ENCODE results near the gene C1RL.

GRCh38 chr12:7112041-7112440 is 3.0 kb upstream of the C1RL start:
- TF ChIP-seq CTCF (IDR thresholded peaks at IDR 0.05): no peak
- TF ChIP-seq ZFP36 (IDR thresholded peaks at IDR 0.05; ENCODE audit: borderline replicate concordance, partially characterized antibody): no peak
- TF ChIP-seq ZSCAN20 (CRISPR knock-in tag; IDR thresholded peaks at IDR 0.05): no peak
- TF ChIP-seq EHMT2 (IDR thresholded peaks at IDR 0.05; ENCODE audit: low read depth): no peak
- no peak for TF ChIP-seq JUN (IDR thresholded peaks at IDR 0.05)
- TF ChIP-seq POLR2A (IDR thresholded peaks at IDR 0.05; ENCODE audit: low read length): no peak
- no peak for TF ChIP-seq RAD21 (conservative IDR thresholded peaks at IDR 0.05 in 1 of 2, IDR thresholded peaks at IDR 0.05 in 1 of 2)
- TF ChIP-seq POLR2AphosphoS2 (conservative IDR thresholded peaks at IDR 0.05; ENCODE audit: low read length): no peak
- TF ChIP-seq BHLHE40 (IDR thresholded peaks at IDR 0.05; ENCODE audit: low read depth, low read length): no peak
- TF ChIP-seq RFX5 (IDR thresholded peaks at IDR 0.05): no peak
